Esophagus muscularis mucosa (tissue), 4 donors: Measurements from ENCODE around the gene AGBL5.

ENCODE experiments used
- EP300 ChIP-seq: sonication (generic); formaldehyde crosslinking; IDR thresholded peaks from one replicate; pipeline ENCODE4 v1.6.1; 2017; ENCODE audit warnings: antibody characterized with exemption
- POLR2A ChIP-seq: fragments of 450-650 bp; IDR thresholded peaks from one replicate; pipeline ENCODE4 v1.6.1; 2017; ENCODE audit warnings: antibody characterized with exemption, moderate library complexity, mild to moderate bottlenecking, low read depth
- POLR2AphosphoS5 ChIP-seq, 2 donors: sonication (generic); formaldehyde crosslinking; IDR thresholded peaks; one replicate each; pipeline ENCODE4 v1.6.1; 2017; ENCODE audit warnings: antibody characterized with exemption in 2 of 2
- TF ChIP-seq, protein P1 (sequence below), 3 experiments: fragments of 200-600 bp in 2 of 3; fragments of 450-650 bp in 1 of 3; sonication (generic) in 2 of 3; IDR thresholded peaks; one replicate each; pipeline ENCODE4 v1.5.1; 2017 to 2019; ENCODE audit warnings: antibody characterized with exemption in 3 of 3, mild to moderate bottlenecking in 2 of 3, moderate library complexity in 1 of 3

DNA sequence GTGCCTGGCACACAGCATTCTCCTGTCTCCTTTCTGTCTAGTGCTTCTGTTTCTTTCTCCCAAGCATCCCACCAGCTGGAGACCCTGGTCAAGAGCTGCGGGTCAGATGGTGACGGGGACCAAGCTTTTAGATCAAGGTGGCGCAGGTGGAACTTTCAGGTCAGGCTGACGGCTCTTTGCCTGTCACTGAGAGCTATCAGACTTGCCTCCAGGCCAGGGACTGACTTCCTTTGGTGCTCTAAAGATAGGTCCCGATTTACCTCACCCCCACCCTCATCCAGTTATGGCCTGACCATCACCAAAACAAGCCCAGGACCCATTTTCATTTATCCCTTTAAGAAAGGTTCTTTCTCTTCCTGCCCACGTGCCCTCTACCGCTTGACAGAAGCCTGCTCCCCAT, 25.8 kb downstream of the AGBL5 start:
- TF ChIP-seq, protein P1, sequence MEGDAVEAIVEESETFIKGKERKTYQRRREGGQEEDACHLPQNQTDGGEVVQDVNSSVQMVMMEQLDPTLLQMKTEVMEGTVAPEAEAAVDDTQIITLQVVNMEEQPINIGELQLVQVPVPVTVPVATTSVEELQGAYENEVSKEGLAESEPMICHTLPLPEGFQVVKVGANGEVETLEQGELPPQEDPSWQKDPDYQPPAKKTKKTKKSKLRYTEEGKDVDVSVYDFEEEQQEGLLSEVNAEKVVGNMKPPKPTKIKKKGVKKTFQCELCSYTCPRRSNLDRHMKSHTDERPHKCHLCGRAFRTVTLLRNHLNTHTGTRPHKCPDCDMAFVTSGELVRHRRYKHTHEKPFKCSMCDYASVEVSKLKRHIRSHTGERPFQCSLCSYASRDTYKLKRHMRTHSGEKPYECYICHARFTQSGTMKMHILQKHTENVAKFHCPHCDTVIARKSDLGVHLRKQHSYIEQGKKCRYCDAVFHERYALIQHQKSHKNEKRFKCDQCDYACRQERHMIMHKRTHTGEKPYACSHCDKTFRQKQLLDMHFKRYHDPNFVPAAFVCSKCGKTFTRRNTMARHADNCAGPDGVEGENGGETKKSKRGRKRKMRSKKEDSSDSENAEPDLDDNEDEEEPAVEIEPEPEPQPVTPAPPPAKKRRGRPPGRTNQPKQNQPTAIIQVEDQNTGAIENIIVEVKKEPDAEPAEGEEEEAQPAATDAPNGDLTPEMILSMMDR (IDR thresholded peaks at IDR 0.05): no peak
- TF ChIP-seq POLR2A (no peak), EP300 (no peak), POLR2AphosphoS5 (IDR thresholded peaks at IDR 0.05) (no peak)
